Lower leg skin (tissue), 3 donors: ENCODE measurements around the gene CHN2.

ENCODE experiments used
- CTCF ChIP-seq, 3 donors: fragments of 450-650 bp; IDR thresholded peaks; one replicate each; pipeline ENCODE4 v1.5.1; 2016; ENCODE audit warnings: antibody characterized with exemption in 3 of 3, mild to moderate bottlenecking in 3 of 3, moderate library complexity in 2 of 3
- POLR2A ChIP-seq, 2 donors: fragments of 450-650 bp; IDR thresholded peaks; one replicate each; pipeline ENCODE4 v1.6.1; 2016 to 2017; ENCODE audit warnings: antibody characterized with exemption in 2 of 2, mild to moderate bottlenecking in 1 of 2, moderate library complexity in 1 of 2

- no peak for TF ChIP-seq CTCF (IDR thresholded peaks at IDR 0.05)
- TF ChIP-seq POLR2A (IDR thresholded peaks at IDR 0.05): no peak
Observed at GRCh38 chr7:29194594-29195427, at the start of gene CHN2.
